Astrocyte of the spinal cord (primary cell): ENCODE measurements around the gene ATF6B.
"Not testable (repeated sequence)": the region's sequence is repeated elsewhere in the genome, so short reads cannot be mapped to it uniquely, and the experiment has no call there.

Experiments
- DNase-seq: peaks from one replicate; pipeline ENCODE4 v3.0.0; 2011; ENCODE audit warnings: low read depth, low spot score
- H3K4me3 ChIP-seq: 2 replicates; pipeline ENCODE4 v1.5.1; 2011; ENCODE audit warnings: low read depth, mild to moderate bottlenecking, low read length, moderate library complexity
- in situ Hi-C: cut with HindIII; loops from 2 replicates; pipeline ENCODE4 v1.10.0; 2017; ENCODE audit warnings: low sequenced_read_pairs
- TF ChIP-seq, protein P1 (sequence below): IDR thresholded peaks from 2 replicates; pipeline ENCODE4 v1.5.1; 2012; ENCODE audit warnings: low read depth, mild to moderate bottlenecking, low read length, inconsistent platforms

Gene ATF6B

DNA sequence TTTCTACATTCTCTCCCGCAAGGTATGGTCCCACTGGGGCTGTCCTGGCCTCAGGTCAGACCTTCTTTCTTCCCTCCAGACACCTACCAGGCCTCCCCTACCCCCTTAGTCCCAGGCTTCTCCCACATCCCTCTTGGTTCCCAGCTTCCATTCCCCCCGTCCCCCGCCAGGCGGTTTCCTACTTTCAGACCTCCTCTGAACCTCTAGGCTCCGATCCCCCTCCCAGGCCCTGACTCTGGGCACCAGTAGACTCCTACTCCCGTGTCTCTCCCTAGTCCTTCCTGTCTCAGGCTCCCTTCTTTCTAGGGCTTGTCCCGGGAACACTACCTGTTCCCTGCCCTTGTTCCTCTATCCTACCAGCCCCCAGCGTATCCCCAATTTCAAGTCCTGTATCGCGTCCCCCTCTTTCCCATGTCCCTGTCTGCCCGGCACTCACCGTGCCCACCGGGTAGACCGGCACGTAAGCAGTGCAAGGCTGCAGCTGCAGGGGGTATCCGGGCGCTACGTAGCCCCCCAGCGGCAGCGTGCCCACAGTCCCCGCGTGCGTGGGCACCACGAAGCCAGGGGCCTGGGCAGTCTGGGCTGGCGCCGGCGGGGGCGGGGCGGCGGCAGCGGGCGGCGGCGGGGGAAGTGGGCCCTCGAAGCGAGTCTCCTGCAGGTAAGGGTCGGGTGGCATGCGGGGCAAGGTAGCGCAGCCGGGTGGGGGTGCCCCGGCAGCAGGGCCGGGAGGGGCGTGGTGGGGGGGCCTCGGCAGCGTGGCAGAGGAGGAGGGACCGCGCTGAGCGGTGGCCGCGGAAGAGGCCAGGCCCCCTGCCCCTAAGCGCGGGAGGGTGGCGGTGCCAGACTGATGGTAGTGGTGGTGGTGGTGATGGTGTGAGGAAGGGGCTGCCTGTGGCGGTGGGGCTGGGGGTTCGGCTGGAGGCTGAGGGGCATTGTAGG lies 22.2 kb upstream of the ATF6B start:
- H3K4me3 ChIP-seq, result no peak overlapping the region
- no peak for DNase-seq
- TF ChIP-seq, protein P1, sequence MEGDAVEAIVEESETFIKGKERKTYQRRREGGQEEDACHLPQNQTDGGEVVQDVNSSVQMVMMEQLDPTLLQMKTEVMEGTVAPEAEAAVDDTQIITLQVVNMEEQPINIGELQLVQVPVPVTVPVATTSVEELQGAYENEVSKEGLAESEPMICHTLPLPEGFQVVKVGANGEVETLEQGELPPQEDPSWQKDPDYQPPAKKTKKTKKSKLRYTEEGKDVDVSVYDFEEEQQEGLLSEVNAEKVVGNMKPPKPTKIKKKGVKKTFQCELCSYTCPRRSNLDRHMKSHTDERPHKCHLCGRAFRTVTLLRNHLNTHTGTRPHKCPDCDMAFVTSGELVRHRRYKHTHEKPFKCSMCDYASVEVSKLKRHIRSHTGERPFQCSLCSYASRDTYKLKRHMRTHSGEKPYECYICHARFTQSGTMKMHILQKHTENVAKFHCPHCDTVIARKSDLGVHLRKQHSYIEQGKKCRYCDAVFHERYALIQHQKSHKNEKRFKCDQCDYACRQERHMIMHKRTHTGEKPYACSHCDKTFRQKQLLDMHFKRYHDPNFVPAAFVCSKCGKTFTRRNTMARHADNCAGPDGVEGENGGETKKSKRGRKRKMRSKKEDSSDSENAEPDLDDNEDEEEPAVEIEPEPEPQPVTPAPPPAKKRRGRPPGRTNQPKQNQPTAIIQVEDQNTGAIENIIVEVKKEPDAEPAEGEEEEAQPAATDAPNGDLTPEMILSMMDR, result no peak
- in situ Hi-C loops, result no loop called here

DNA sequence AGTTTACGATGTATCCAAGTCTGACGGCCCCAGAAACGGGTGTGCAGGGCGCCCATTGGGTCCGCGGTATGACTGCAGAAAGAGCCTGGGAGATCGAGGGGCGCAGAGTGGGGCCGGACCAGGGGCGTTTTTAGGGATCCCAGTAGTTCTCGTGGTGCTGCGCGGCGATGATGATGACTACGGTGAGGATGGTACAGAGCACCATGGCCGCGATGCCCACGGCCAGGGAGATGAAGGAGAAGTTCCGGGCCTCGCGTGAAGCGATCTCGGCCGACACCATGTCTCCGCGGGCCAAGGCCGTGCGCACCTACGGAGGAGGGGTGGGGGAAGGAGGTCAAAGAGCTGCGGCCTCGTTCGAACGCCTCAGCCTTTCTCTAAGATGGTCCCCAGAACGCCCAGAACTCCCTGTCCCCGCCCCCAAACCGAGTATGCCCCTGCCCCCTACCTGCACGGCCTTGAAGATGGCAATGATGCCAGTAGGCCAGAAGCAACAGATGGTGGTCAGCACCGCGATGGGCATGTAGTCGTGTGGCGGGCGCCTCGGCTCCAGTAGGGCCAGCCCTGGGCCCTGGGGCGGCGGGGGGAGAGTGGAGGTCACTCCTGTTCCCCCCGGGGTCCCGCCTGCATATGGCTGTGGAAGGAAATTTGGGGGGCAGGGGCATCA lies 21.2 kb upstream of the ATF6B start:
- TF ChIP-seq, protein P1, result no peak
- in situ Hi-C loops, result no loop called here
- H3K4me3 ChIP-seq, result peak overlapping the region; percentile 32
- no peak for DNase-seq

DNA sequence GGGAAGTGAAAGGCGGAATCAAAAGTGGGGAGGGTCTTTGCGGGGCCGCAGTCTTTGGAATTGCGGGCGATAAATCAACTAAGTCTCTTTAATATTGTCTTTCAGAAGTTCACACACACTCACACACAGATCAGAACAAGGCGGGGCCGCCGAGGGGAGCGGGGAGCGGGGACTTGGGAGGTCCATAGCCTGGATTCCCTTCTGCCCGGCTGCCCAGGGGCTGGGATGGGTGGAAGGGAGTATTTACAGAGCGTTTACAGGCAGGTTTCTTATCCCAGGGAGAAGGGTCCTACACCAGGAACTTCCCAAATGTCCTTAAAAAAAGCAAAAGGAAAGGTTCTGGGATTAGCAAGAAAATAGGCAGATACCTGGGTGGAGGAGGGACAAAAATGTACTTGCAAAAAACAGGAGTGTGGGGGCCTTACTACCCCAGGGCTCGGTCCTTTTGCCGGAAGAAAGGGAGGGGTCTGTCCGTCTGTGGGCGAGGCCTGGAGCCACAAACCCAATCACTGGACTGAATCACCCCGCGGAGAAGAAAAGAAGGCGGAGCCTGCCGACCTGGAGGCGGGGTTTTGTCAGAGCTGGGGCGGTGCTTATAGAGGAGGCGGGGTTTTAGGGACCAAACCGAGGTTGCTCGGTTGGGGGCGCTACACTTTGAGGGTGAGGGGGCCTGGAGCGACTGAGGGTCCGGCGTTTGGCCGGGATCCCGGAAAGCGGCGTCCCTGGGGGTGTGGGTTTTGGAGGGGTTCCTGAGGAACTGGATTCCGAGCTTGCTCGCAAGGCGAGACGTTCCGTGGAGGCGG lies 20.4 kb upstream of the ATF6B start:
- in situ Hi-C loops, result no loop called here
- TF ChIP-seq, protein P1, result peak; percentile 35
- peak overlapping the region; percentile 32 for H3K4me3 ChIP-seq
- peak; percentile 60 for DNase-seq

DNA sequence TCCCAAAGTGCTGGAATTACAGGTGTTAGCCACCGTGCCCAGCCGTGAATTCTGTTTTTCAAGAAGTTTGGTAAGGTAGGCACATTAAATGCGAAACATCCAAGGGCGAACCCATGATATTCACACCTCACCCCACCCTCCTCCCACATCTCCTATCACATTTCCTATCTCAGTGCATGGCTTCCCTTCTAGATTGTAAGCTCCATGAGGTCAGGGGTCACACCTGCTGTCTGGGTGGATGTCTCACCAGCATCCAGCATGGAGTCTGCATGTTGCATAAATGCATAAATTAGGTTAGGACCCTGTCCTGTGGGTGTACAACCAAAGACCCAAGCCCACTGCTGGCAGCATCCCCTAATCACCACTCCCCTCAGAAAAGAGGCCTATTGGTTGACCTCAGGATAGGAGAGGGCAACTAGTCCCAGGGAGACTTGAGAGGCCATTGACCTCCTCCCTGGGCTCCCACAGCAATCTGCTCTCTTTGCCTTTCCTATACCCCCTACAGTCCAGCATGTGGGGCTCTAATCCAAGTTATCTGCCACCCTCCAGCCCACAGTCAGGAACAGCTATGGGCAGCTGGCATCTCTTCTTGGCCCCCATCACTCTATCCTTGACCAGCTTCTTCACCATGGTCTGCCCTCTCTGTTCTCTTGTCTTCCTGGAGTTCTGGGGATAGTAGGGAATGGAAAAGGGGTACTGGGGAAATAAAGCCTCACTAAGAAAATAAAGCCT lies 19.5 kb upstream of the ATF6B start:
- in situ Hi-C loops, result no loop called here
- H3K4me3 ChIP-seq, result no peak overlapping the region
- no peak for DNase-seq
- TF ChIP-seq, protein P1, result no peak

DNA sequence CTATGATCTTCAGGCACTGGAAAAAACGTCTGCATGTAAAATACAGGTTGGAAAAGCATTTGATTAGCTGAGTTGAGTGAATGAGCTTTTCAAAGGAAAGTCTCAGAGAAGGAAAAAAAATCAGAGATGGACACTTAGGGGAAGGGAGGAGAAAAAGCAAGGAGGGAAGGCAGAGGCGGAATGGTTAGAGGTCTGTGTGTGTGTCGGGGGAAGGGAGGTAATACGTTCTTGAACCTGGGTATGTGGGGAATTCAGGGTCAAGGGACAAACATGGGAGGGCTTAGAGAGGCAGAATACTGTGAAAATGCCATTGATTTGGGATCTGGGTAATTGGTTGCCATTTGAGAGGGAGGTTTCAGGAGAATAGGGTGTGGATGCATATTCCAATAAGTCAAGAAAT lies 18.6 kb upstream of the ATF6B start:
- in situ Hi-C loops, result no loop called here
- TF ChIP-seq, protein P1, result no peak
- H3K4me3 ChIP-seq, result no peak overlapping the region
- DNase-seq, result no peak

DNA sequence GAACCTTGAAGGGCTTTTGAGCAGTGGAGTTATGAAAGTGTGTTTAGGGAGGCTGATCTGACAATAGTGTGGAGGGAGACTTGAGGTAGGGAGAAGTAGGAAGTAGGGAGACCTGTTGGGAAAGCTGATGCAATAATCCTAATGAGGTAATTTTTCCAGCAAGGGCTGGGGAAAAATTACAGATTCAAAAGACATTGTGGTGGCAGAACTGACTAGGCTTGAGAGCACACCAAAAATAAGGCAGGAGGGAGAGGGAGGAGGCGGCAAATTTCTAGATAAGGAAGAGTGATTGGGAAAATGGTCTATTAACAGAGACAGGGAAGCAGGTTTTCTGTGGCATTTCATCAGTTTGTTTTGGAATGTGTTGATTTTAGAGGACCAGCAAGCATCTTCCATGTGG lies 18.2 kb upstream of the ATF6B start:
- DNase-seq, result no peak
- no peak overlapping the region for H3K4me3 ChIP-seq
- in situ Hi-C loops, result no loop called here
- TF ChIP-seq, protein P1, result no peak

DNA sequence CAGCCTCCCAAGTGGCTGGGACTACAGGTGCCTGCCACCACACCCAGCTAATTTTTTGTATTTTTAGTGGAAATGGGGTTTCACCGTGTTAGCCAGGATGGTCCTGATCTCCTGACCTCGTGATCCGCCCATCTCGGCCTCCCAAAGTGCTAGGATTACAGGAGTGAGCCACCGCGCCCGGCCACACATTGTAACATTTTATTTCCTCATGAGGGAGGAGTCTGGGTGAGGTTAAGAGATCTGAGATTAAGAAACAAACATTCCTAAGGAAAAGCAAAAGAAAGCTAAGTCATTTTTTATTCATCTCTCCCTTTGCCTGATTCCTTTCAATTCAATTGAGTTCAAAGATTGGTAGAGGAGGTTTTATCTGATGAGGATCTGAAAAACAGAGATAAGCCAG lies 16.2 kb upstream of the ATF6B start:
- H3K4me3 ChIP-seq, in situ Hi-C loops, DNase-seq: not testable (repeated sequence)
